ENCODE data around the gene TLE7.

DNA sequence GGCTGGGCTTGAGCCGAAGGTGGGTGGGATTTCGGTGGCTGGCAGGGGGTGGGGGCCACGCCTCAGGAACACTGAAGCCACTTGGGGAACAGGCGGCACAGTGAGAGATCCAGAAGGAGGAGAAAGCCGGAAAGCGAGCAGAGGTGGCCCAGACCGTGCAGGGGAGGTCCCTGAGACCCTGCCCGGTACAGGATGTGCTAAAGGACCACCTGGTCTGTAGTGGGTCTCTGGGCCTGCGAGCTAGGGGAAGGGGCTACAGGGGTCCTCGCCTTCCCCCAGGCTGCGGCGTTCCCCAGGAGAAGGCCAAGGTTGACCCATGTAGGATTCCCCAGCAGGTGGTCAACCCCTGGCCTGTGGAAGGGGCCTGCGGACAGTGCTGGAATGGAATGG is at the start of gene TLE7:
- TF ChIP-seq CHD1 (IDR thresholded peaks at IDR 0.05; ENCODE audit: low read depth, low read length) (no peak), POLR2AphosphoS5 (IDR thresholded peaks at IDR 0.05; ENCODE audit: low read depth, low read length) (no peak), EP300 (IDR thresholded peaks at IDR 0.05; ENCODE audit: borderline replicate concordance in 1 of 2, low read depth in 2 of 2, low read length in 2 of 2) (no peak), GABPA (IDR thresholded peaks at IDR 0.05; ENCODE audit: borderline replicate concordance, insufficient read depth, low read length) (no peak), CTBP2 (IDR thresholded peaks at IDR 0.05; ENCODE audit: borderline replicate concordance, insufficient read depth, insufficient read length, low read length) (no peak), RAD21 (IDR thresholded peaks at IDR 0.05 in 1 of 2, conservative IDR thresholded peaks at IDR 0.05 in 1 of 2; ENCODE audit: low read depth in 2 of 2, low read length in 2 of 2) (no peak), HDAC6 (IDR thresholded peaks at IDR 0.05; ENCODE audit: low read depth, low read length) (no peak), NRF1 (IDR thresholded peaks at IDR 0.05; ENCODE audit: low read depth, low read length) (no peak), POLR2A (IDR thresholded peaks at IDR 0.05; ENCODE audit: control extremely low read depth in 1 of 2, low read depth in 2 of 2, low read length in 2 of 2) (no peak)
- TF ChIP-seq, protein P1, sequence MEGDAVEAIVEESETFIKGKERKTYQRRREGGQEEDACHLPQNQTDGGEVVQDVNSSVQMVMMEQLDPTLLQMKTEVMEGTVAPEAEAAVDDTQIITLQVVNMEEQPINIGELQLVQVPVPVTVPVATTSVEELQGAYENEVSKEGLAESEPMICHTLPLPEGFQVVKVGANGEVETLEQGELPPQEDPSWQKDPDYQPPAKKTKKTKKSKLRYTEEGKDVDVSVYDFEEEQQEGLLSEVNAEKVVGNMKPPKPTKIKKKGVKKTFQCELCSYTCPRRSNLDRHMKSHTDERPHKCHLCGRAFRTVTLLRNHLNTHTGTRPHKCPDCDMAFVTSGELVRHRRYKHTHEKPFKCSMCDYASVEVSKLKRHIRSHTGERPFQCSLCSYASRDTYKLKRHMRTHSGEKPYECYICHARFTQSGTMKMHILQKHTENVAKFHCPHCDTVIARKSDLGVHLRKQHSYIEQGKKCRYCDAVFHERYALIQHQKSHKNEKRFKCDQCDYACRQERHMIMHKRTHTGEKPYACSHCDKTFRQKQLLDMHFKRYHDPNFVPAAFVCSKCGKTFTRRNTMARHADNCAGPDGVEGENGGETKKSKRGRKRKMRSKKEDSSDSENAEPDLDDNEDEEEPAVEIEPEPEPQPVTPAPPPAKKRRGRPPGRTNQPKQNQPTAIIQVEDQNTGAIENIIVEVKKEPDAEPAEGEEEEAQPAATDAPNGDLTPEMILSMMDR (IDR thresholded peaks at IDR 0.05; ENCODE audit: control extremely low read depth in 1 of 3, insufficient read depth in 1 of 3, low read depth in 1 of 3, low read length in 3 of 3), result no peak
